ENCODE data around the gene GALR1. TPM values are rescaled to one million over a fixed set of nuclear protein-coding genes. Genes with fewer than 3 reads are reported as not detected.

Gene GALR1
- total and polyA plus RNA-seq, 2 experiments from 2014 or later, result not detected

DNA sequence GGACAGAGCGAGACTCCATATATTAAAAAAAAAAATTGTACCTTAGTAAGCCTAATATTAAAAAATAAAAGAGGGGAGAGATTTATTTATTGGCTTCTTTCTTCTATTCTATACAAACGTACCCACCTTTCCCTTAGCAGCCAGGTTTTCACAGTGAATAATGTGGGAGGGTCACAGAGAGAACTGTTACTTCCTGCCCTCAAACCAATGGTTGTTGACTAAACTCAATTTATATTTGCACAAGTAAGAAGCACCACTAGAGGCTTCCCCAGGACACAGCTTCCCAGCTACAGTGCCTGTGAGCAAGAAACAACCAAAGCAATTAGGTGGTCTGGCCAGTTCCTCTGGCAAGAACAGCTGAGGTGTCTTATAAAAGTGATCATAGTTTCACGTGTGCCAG lies 28.9 kb upstream of the GALR1 start:
- Histone ChIP-seq H3K27me3 (replicated peaks; ENCODE audit: insufficient read depth) (peaks cover 11% of the 10 kb centered on the region), H3K9me2 (ENCODE audit: insufficient read depth) (no peaks in the 10 kb centered on the region), H3F3A (ENCODE audit: insufficient read depth) (peaks cover 4% of the 10 kb centered on the region; the same call in 1 of the 2 replicates), H3K4me1 (ENCODE audit: insufficient read depth) (peaks cover 11% of the 10 kb centered on the region; the same call in 1 of the 2 replicates), H3K4me3 (no peak overlapping the region), H3K4me2 (ENCODE audit: unreplicated experiment) (no peak overlapping the region), H3K36me3 (ENCODE audit: low read depth) (no peaks in the 10 kb centered on the region), H2AFZ (no peak overlapping the region), H4K20me1 (ENCODE audit: insufficient read depth) (no peaks in the 10 kb centered on the region), H3K9me3 (ENCODE audit: low read depth) (no peaks in the 10 kb centered on the region), H3K79me2 (ENCODE audit: insufficient read depth) (no peaks in the 10 kb centered on the region), H3K9ac (no peak overlapping the region), H3K27ac (no peak overlapping the region)
- TF ChIP-seq EZH2 (IDR thresholded peaks at IDR 0.05; ENCODE audit: insufficient read depth, poor library complexity, severe bottlenecking), result no peak
- 47 to 53% methylated on average over 3 of the region's 3 CpGs for WGBS, 2 experiments (ENCODE audit: low coverage in 1 of 2, low lambda C conversion rate in 2 of 2, missing lambda C conversion rate in 2 of 2)
- in situ Hi-C loops (cut with MboI), result loop anchor here (25.0 kb wide), 1 partner anchor 158 kb away; no protein-coding TSS in a partner anchor
- no peak for DNase-seq

- H3K9ac ChIP-seq, result no peak overlapping the region
- in situ Hi-C loops (cut with MboI), result loop anchor here (25.0 kb wide), 1 partner anchor 160 kb away; no protein-coding TSS in a partner anchor
- DNase-seq, result no peak
- H3K27me3 ChIP-seq (replicated peaks; ENCODE audit: insufficient read depth), result peaks cover 7% of the 10 kb centered on the region
- peaks cover 4% of the 10 kb centered on the region; the same call in 1 of the 2 replicates for H3F3A ChIP-seq (ENCODE audit: insufficient read depth)
- WGBS, 2 experiments (ENCODE audit: low coverage in 1 of 2, low lambda C conversion rate in 2 of 2, missing lambda C conversion rate in 2 of 2), result 67 to 71% methylated on average over 3 of the region's 3 CpGs
- H3K79me2 ChIP-seq (ENCODE audit: insufficient read depth), result no peaks in the 10 kb centered on the region
- H3K9me2 ChIP-seq (ENCODE audit: insufficient read depth), result no peaks in the 10 kb centered on the region
- no peak overlapping the region for H2AFZ ChIP-seq
- H3K9me3 ChIP-seq (ENCODE audit: low read depth), result no peaks in the 10 kb centered on the region
- H3K4me3 ChIP-seq, result no peak overlapping the region
- H3K4me2 ChIP-seq (ENCODE audit: unreplicated experiment), result no peak overlapping the region
- no peaks in the 10 kb centered on the region for H4K20me1 ChIP-seq (ENCODE audit: insufficient read depth)
- TF ChIP-seq EZH2 (IDR thresholded peaks at IDR 0.05; ENCODE audit: insufficient read depth, poor library complexity, severe bottlenecking), result no peak
- TF ChIP-seq EZH2phosphoT487 (IDR thresholded peaks at IDR 0.05; ENCODE audit: insufficient read depth, low read depth), result no peak
- H3K4me1 ChIP-seq (ENCODE audit: insufficient read depth), result peaks cover 11% of the 10 kb centered on the region; the same call in 1 of the 2 replicates
- H3K36me3 ChIP-seq (ENCODE audit: low read depth), result no peaks in the 10 kb centered on the region
- no peak overlapping the region for H3K27ac ChIP-seq
Observed at GRCh38 chr18:77222464-77222863, 27.2 kb upstream of the GALR1 start.

DNA sequence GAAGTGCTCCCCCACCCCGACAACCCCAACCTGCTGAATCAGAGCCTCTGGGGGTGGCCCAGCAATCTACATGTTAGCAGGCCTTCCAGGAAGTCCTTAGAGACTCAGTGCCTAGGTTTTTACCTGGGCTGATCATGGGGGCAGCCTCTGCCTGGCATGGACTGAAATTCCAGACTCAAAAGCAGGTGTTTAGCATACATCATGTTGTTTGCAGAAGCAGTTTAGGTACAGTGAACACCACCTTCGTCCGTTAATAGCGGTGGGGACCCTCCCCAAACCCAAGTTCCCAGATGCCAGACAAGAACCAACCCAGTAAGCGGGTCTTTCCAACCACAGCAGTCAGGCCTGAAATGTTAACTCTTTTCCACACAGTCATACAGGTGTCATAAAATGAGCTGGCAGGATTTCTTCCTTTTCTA lies 26.4 kb upstream of the GALR1 start:
- Histone ChIP-seq H3K4me1 (ENCODE audit: insufficient read depth) (peaks cover 11% of the 10 kb centered on the region; the same call in 1 of the 2 replicates), H3K4me2 (ENCODE audit: unreplicated experiment) (no peak overlapping the region), H3K79me2 (ENCODE audit: insufficient read depth) (no peaks in the 10 kb centered on the region), H3K36me3 (ENCODE audit: low read depth) (no peaks in the 10 kb centered on the region), H3K27ac (no peak overlapping the region), H2AFZ (no peak overlapping the region), H3K27me3 (replicated peaks; ENCODE audit: insufficient read depth) (peaks cover 7% of the 10 kb centered on the region; the same call in 1 of the 2 replicates), H3K9me3 (ENCODE audit: low read depth) (no peaks in the 10 kb centered on the region), H3K9me2 (ENCODE audit: insufficient read depth) (no peaks in the 10 kb centered on the region), H3K9ac (no peak overlapping the region), H3K4me3 (no peak overlapping the region), H3F3A (ENCODE audit: insufficient read depth) (peaks cover 4% of the 10 kb centered on the region; the same call in 1 of the 2 replicates), H4K20me1 (ENCODE audit: insufficient read depth) (no peaks in the 10 kb centered on the region)
- in situ Hi-C loops (cut with MboI), result loop anchor here (25.0 kb wide), 1 partner anchor 161 kb away; no protein-coding TSS in a partner anchor
- DNase-seq, result peak; percentile 49
- TF ChIP-seq EZH2phosphoT487 (IDR thresholded peaks at IDR 0.05; ENCODE audit: insufficient read depth, low read depth) (no peak), EZH2 (IDR thresholded peaks at IDR 0.05; ENCODE audit: insufficient read depth, poor library complexity, severe bottlenecking) (no peak)
- WGBS, 2 experiments (ENCODE audit: low coverage in 1 of 2, low lambda C conversion rate in 2 of 2, missing lambda C conversion rate in 2 of 2), result 52 to 72% methylated on average over 4 to 5 of the region's 5 CpGs

- 3 to 4% methylated on average over 2 of the region's 2 CpGs for WGBS, 2 experiments (ENCODE audit: low coverage in 1 of 2, low lambda C conversion rate in 2 of 2, missing lambda C conversion rate in 2 of 2)
- peak; percentile 75 for DNase-seq
- in situ Hi-C loops (cut with MboI), result loop anchor here (25.0 kb wide), 1 partner anchor 161 kb away; no protein-coding TSS in a partner anchor
- H3K4me1 ChIP-seq (ENCODE audit: insufficient read depth), result peaks cover 11% of the 10 kb centered on the region; the same call in 1 of the 2 replicates
- no peak overlapping the region for H3K9ac ChIP-seq
- H3K27me3 ChIP-seq (replicated peaks; ENCODE audit: insufficient read depth), result peaks cover 7% of the 10 kb centered on the region; the same call in 1 of the 2 replicates
- no peaks in the 10 kb centered on the region for H3K36me3 ChIP-seq (ENCODE audit: low read depth)
- no peak for TF ChIP-seq EZH2 (IDR thresholded peaks at IDR 0.05; ENCODE audit: insufficient read depth, poor library complexity, severe bottlenecking)
- no peak for TF ChIP-seq EZH2phosphoT487 (IDR thresholded peaks at IDR 0.05; ENCODE audit: insufficient read depth, low read depth)
- no peak overlapping the region for H3K4me3 ChIP-seq
- no peak overlapping the region for H3K4me2 ChIP-seq (ENCODE audit: unreplicated experiment)
- H3K27ac ChIP-seq, result no peak overlapping the region
- H3K9me3 ChIP-seq (ENCODE audit: low read depth), result no peaks in the 10 kb centered on the region
- no peaks in the 10 kb centered on the region for H3K79me2 ChIP-seq (ENCODE audit: insufficient read depth)
- H4K20me1 ChIP-seq (ENCODE audit: insufficient read depth), result no peaks in the 10 kb centered on the region
- H3F3A ChIP-seq (ENCODE audit: insufficient read depth), result peaks cover 4% of the 10 kb centered on the region; the same call in 1 of the 2 replicates
- no peak overlapping the region for H2AFZ ChIP-seq
- no peaks in the 10 kb centered on the region for H3K9me2 ChIP-seq (ENCODE audit: insufficient read depth)
Observed at GRCh38 chr18:77223653-77224052, 26.0 kb upstream of the GALR1 start.

All from GM23248 (cell line).